Loucy (cell line): ENCODE data around the gene DBH.

Source experiments
- H2AFZ ChIP-seq: fragments of 200-600 bp; sonication (generic); 2 replicates; pipeline ENCODE4 v1.6.0; 2016; ENCODE audit warnings: antibody characterized with exemption, mild to moderate bottlenecking, low read length, moderate library complexity
- H3F3A ChIP-seq: fragments of 200-600 bp; 2 replicates; pipeline ENCODE4 v1.6.0; 2016; ENCODE audit warnings: antibody characterized with exemption, low read depth, mild to moderate bottlenecking
- H3K27me3 ChIP-seq: fragments of 200-600 bp; sonication (generic); 2 replicates; pipeline ENCODE4 v1.6.1; 2014; ENCODE audit warnings: low read length, mild to moderate bottlenecking; ENCODE audit not compliant: insufficient read depth, poor library complexity, severe bottlenecking
- H3K36me3 ChIP-seq: fragments of 200-600 bp; sonication (generic); 2 replicates; pipeline ENCODE4 v1.6.1; 2016; ENCODE audit warnings: low read length; ENCODE audit not compliant: insufficient read depth
- H3K4me1 ChIP-seq: fragments of 200-600 bp; sonication (generic); 2 replicates; pipeline ENCODE4 v1.5.1; 2014; ENCODE audit warnings: low read length, mild to moderate bottlenecking; ENCODE audit not compliant: insufficient read depth, poor library complexity, severe bottlenecking
- H3K4me2 ChIP-seq: fragments of 200-600 bp; sonication (generic); 2 replicates; pipeline ENCODE4 v1.6.0; 2014; ENCODE audit warnings: antibody characterized with exemption, low read length, low read depth, mild to moderate bottlenecking; ENCODE audit not compliant: poor library complexity, severe bottlenecking
- H3K4me3 ChIP-seq: fragments of 200-600 bp; sonication (generic); 2 replicates; pipeline ENCODE4 v1.5.1; 2014; ENCODE audit warnings: low read length, mild to moderate bottlenecking, mixed read lengths; ENCODE audit not compliant: poor library complexity, severe bottlenecking
- H3K79me2 ChIP-seq: fragments of 200-600 bp; sonication (generic); 2 replicates; pipeline ENCODE4 v1.6.1; 2014; ENCODE audit warnings: low read length; ENCODE audit not compliant: insufficient read depth
- H3K9ac ChIP-seq: fragments of 200-600 bp; sonication (generic); 2 replicates; pipeline ENCODE4 v1.6.0; 2014; ENCODE audit warnings: mild to moderate bottlenecking, low read depth, low read length, moderate library complexity; ENCODE audit not compliant: poor library complexity, severe bottlenecking
- H3K9me2 ChIP-seq: fragments of 200-600 bp; sonication (generic); replicated peaks from 2 replicates; pipeline ENCODE4 v1.6.1; 2016; ENCODE audit warnings: low read depth, low read length, mixed read lengths
- H3K9me3 ChIP-seq: fragments of 200-600 bp; sonication (generic); 2 replicates; pipeline ENCODE4 v1.6.1; 2014; ENCODE audit warnings: mild to moderate bottlenecking, antibody characterized with exemption, low read length, low read depth; ENCODE audit not compliant: insufficient read depth
- H4K20me1 ChIP-seq: fragments of 200-600 bp; sonication (generic); 2 replicates; pipeline ENCODE4 v1.6.0; 2014; ENCODE audit warnings: antibody characterized with exemption, low read length, mild to moderate bottlenecking; ENCODE audit not compliant: insufficient read depth, poor library complexity, severe bottlenecking
- EZH2phosphoT487 ChIP-seq: fragments of 200-600 bp; IDR thresholded peaks from 2 replicates; pipeline ENCODE4 v1.6.1; 2018; ENCODE audit warnings: antibody characterized with exemption, mild to moderate bottlenecking, moderate library complexity, borderline replicate concordance
- TF ChIP-seq, protein P1 (sequence below): fragments of 200-600 bp; sonication (generic); conservative IDR thresholded peaks from 2 replicates; pipeline ENCODE4 v1.5.1; 2014; ENCODE audit warnings: mild to moderate bottlenecking, antibody characterized with exemption, low read length

DBH gene

GRCh38 chr9:133657120-133657661 is 21.0 kb downstream of the DBH start:
- Histone ChIP-seq H2AFZ (no peak overlapping the region), H4K20me1 (no peaks in the 10 kb centered on the region), H3F3A (no peaks in the 10 kb centered on the region), H3K9me3 (no peaks in the 10 kb centered on the region), H3K79me2 (no peaks in the 10 kb centered on the region), H3K9ac (no peak overlapping the region), H3K4me3 (no peak overlapping the region), H3K36me3 (no peaks in the 10 kb centered on the region), H3K9me2 (no peaks in the 10 kb centered on the region), H3K4me1 (no peaks in the 10 kb centered on the region), H3K27me3 (no peaks in the 10 kb centered on the region), H3K4me2 (no peak overlapping the region)
- TF ChIP-seq EZH2phosphoT487: no peak
- TF ChIP-seq, protein P1, sequence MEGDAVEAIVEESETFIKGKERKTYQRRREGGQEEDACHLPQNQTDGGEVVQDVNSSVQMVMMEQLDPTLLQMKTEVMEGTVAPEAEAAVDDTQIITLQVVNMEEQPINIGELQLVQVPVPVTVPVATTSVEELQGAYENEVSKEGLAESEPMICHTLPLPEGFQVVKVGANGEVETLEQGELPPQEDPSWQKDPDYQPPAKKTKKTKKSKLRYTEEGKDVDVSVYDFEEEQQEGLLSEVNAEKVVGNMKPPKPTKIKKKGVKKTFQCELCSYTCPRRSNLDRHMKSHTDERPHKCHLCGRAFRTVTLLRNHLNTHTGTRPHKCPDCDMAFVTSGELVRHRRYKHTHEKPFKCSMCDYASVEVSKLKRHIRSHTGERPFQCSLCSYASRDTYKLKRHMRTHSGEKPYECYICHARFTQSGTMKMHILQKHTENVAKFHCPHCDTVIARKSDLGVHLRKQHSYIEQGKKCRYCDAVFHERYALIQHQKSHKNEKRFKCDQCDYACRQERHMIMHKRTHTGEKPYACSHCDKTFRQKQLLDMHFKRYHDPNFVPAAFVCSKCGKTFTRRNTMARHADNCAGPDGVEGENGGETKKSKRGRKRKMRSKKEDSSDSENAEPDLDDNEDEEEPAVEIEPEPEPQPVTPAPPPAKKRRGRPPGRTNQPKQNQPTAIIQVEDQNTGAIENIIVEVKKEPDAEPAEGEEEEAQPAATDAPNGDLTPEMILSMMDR: no peak

DNA sequence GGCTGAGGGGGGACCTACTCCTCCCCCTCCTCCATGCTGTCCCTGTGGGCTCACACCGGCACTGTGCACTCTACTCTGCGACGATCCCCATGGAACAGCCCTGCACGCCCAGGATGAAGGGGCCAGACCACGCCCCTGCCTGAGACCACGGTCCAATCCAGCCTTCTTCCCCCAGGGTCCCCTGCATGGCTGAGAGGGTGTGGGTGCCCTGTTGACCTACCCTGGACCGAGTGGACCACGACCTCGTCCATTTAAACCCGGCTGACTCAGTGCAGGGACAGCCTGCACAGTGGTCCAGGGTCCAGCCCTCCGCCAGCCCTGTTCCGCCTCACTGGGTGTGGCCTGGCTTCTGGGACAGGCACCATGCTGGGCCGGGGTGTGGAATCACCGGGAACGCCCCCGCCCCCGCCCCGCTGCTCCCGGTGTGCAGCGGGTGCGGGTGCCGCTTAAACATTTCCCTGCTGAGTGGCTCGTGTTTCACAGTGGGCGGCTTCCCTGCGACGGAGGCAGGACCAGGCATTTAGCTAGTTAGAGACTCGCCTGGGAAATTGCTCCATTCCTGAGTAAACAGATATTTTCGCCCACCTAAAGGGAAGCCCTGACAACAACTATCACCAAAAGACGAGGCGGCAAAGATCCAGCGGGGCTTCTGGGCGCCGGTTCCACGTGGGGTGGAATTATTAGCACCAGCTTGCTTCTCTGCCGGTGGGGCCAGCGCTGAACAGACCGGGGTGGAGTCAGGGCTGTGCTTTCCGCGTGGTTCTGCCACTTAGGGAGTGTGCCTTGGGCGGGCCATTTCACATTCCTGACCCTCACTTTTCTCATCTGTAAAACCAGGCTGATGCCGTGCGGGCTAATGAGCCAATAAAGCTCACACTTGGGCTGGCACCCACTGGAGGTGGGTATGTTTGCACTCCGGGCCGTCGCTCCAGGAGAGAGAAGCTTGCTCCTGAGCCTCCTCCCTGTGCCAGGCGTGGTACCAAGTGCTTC is 22.6 kb downstream of the DBH start:
- no peaks in the 10 kb centered on the region for H3F3A ChIP-seq
- no peaks in the 10 kb centered on the region for H3K9me3 ChIP-seq
- no peaks in the 10 kb centered on the region for H3K79me2 ChIP-seq
- no peak overlapping the region for H3K9ac ChIP-seq
- no peak overlapping the region for H3K4me2 ChIP-seq
- H3K4me1 ChIP-seq: no peaks in the 10 kb centered on the region
- no peaks in the 10 kb centered on the region for H3K9me2 ChIP-seq
- no peaks in the 10 kb centered on the region for H4K20me1 ChIP-seq
- H3K36me3 ChIP-seq: no peaks in the 10 kb centered on the region
- H3K4me3 ChIP-seq: no peak overlapping the region
- no peak overlapping the region for H2AFZ ChIP-seq
- no peaks in the 10 kb centered on the region for H3K27me3 ChIP-seq
- TF ChIP-seq, protein P1: no peak
- TF ChIP-seq EZH2phosphoT487: no peak

DNA sequence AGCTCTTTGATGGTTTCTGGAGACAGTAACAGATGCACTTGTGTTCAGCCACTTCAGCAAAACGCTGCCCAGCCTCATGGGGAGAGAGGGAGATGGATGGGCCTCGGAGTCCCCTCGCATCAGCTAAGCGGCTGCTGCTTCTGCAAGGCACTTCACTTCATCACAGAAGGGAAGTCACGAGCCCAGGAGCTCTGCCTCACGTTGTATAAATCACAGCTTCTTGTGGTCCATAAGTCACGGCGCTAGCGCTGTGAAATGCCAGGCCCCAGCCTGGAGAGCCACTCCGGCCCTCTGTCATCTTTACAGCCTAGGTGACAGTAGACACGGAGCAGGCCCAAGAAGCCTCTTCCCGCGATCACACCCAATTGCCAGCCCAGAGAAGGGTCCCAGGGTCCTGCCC is 23.4 kb downstream of the DBH start:
- Histone ChIP-seq H3K4me1 (no peaks in the 10 kb centered on the region), H3K9me2 (no peaks in the 10 kb centered on the region), H3F3A (no peaks in the 10 kb centered on the region), H3K4me3 (no peak overlapping the region), H3K9me3 (no peaks in the 10 kb centered on the region), H3K9ac (no peak overlapping the region), H3K4me2 (no peak overlapping the region), H3K36me3 (no peaks in the 10 kb centered on the region), H3K27me3 (no peaks in the 10 kb centered on the region), H2AFZ (no peak overlapping the region), H4K20me1 (no peaks in the 10 kb centered on the region), H3K79me2 (no peaks in the 10 kb centered on the region)
- TF ChIP-seq EZH2phosphoT487: no peak
- TF ChIP-seq, protein P1: no peak
